Heart left ventricle (tissue), 13 donors: ENCODE data around the gene CCDC192.

Experiments
- POLR2A ChIP-seq, 2 donors: fragments of 450-650 bp; IDR thresholded peaks; one replicate each; pipeline ENCODE4 v1.6.1; 2017; ENCODE audit warnings: antibody characterized with exemption in 2 of 2, mild to moderate bottlenecking in 2 of 2, moderate library complexity in 2 of 2
- TF ChIP-seq, protein P1 (sequence below), 12 donors: fragments of 200-600 bp; sonication (generic) in 4 of 12; IDR thresholded peaks; one replicate each; pipeline versions ENCODE4 v1.5.0 to v1.8.0; 2018 to 2022; ENCODE audit warnings: antibody characterized with exemption in 12 of 12, mild to moderate bottlenecking in 5 of 12
- donor health status: ischemic (EF 13 %, LVEDD 7.1; RV severe dilation, severe dysfunction).
- donor health status: DM: no; HTN: yes; CAD: no.
- donor health status: DM: no; HTN: no; CAD: no.
- donor health status: ischemic (EF 25% LVEDD 6.9; RV normal size, moderate dysfunction).
- donor health status: ischemic (EF 25% LVEDD 5.7; RV mildly dilated, moderate dysfunction).
- donor health status: ischemic (EF 35%, LVEDD 5.7; RV mildly dilated, moderate dysfunction).
- donor health status: nonischemic (EF 11% LVEDD 7.7; RV severe dilation, severe dysfunction).
- donor health status: DM: yes; HTN: yes; CAD: no.
- donor health status: PGD.
- donor health status: ischemic (EF 29% LVEDD 5.4; RV normal size, mild dysfunction).
- donor health status: nonischemic (EF 23%, LVEDD 6.1; RV moderate dilation, normal function).

DNA sequence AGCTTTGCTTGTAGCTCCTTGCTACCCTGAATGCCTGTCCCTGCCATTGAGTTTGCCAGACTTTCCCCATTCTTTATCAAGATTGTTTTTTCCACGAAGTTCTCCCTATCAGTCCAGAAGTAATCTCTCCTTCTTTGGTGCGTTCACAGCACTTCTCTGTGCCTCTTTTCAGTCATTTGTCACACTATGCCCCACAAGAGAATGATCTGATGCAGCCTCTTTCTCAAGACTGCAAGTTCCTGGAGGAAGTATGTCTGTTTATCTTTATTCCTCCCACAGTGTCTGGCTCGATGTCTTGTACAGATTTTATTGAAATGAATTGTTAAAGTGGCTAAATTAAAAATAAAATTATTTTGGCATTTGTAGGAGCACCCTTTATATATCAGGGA is 99.3 kb downstream of the CCDC192 start:
- TF ChIP-seq, protein P1, sequence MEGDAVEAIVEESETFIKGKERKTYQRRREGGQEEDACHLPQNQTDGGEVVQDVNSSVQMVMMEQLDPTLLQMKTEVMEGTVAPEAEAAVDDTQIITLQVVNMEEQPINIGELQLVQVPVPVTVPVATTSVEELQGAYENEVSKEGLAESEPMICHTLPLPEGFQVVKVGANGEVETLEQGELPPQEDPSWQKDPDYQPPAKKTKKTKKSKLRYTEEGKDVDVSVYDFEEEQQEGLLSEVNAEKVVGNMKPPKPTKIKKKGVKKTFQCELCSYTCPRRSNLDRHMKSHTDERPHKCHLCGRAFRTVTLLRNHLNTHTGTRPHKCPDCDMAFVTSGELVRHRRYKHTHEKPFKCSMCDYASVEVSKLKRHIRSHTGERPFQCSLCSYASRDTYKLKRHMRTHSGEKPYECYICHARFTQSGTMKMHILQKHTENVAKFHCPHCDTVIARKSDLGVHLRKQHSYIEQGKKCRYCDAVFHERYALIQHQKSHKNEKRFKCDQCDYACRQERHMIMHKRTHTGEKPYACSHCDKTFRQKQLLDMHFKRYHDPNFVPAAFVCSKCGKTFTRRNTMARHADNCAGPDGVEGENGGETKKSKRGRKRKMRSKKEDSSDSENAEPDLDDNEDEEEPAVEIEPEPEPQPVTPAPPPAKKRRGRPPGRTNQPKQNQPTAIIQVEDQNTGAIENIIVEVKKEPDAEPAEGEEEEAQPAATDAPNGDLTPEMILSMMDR (IDR thresholded peaks at IDR 0.05), result no peak
- no peak for TF ChIP-seq POLR2A (IDR thresholded peaks at IDR 0.05)
